Fibroblast of skin of right biceps (primary cell): ENCODE results near the gene LY6G5C.
A peak's percentile ranks its signal among the peaks of the same experiment; 100 is the strongest.

ENCODE experiments used
- DNase-seq: peaks from one replicate; pipeline ENCODE4 v3.0.0-alpha.2; 2013

LY6G5C gene

GRCh38 chr6:31680226-31681134, at the start of gene LY6G5C:
Gene LY6G5C, minus strand, starts transcription at chr6:31681067. Its CDS starts 694 bp downstream, at chr6:31680373.
- DNase-seq = peak; percentile 81

GRCh38 chr6:31729979-31730630, 49.2 kb upstream of the LY6G5C start:
- DNase-seq = peak; percentile 90

- DNase-seq = peak; percentile 82
These were observed 48.7 kb upstream of the LY6G5C start for GRCh38 chr6:31729515-31729978.

- DNase-seq = no peak
These were observed 48.1 kb upstream of the LY6G5C start, which contains the start of gene DDAH2 for GRCh38 chr6:31728767-31729514. Gene DDAH2, minus strand, starts transcription at chr6:31729299. Its CDS starts 138 bp downstream, at chr6:31729161.

GRCh38 chr6:31727717-31728671, 47.1 kb upstream of the LY6G5C start:
- DNase-seq = no peak

GRCh38 chr6:31727034-31727716, 46.3 kb upstream of the LY6G5C start:
- DNase-seq = no peak

- DNase-seq = no peak
These were observed 44.9 kb upstream of the LY6G5C start for GRCh38 chr6:31725502-31726350.

- DNase-seq = no peak
These were observed 43.3 kb upstream of the LY6G5C start for GRCh38 chr6:31723980-31724691.

- DNase-seq = no peak
These were observed 42.5 kb upstream of the LY6G5C start, which contains the start of gene MPIG6B for GRCh38 chr6:31723245-31723979. Gene MPIG6B, plus strand, starts transcription at chr6:31723373. Its CDS starts 11 bp downstream, at chr6:31723384.

GRCh38 chr6:31722173-31722572, 41.3 kb upstream of the LY6G5C start:
- no peak for DNase-seq

GRCh38 chr6:31721351-31722020, 40.6 kb upstream of the LY6G5C start, which contains the start of gene LY6G6C:
Gene LY6G6C, minus strand, starts transcription at chr6:31721746. Its CDS starts 67 bp downstream, at chr6:31721679.
- DNase-seq = no peak

GRCh38 chr6:31720196-31720770, 39.4 kb upstream of the LY6G5C start:
- no peak for DNase-seq

GRCh38 chr6:31719001-31719400, 38.1 kb upstream of the LY6G5C start:
- DNase-seq = no peak

GRCh38 chr6:31718265-31718664, 37.4 kb upstream of the LY6G5C start:
- DNase-seq = no peak

GRCh38 chr6:31717499-31718222, 36.8 kb upstream of the LY6G5C start:
- no peak for DNase-seq

GRCh38 chr6:31715022-31715958, 34.4 kb upstream of the LY6G5C start, which contains the start of gene LY6G6D:
Gene LY6G6D, plus strand, starts transcription at chr6:31715348. Its CDS starts 8 bp downstream, at chr6:31715356.
- DNase-seq = no peak
